Measurements from ENCODE around the gene WDR48. TPM values are rescaled to one million over a fixed set of nuclear protein-coding genes. Genes with fewer than 3 reads are reported as not detected.
"Not testable (repeated sequence)": the region's sequence is repeated elsewhere in the genome, so short reads cannot be mapped to it uniquely, and the experiment has no call there.

Gene WDR48
- total and polyA plus RNA-seq, 9 donors, result 20.7 to 55.5 (median 38.2) TPM

- Histone ChIP-seq H3K4me3 (no peak overlapping the region), H3K27me3 (no peaks in the 10 kb centered on the region), H3K4me1 (ENCODE audit: insufficient read depth) (peaks cover 6% of the 10 kb centered on the region), H3K36me3 (no peaks in the 10 kb centered on the region), H3K27ac (no peak overlapping the region), H3K9me3 (no peaks in the 10 kb centered on the region)
- intact Hi-C loops (cut with DNase I), result no loop called here
- TF ChIP-seq CTCF (IDR thresholded peaks at IDR 0.05) (no peak), EP300 (IDR thresholded peaks at IDR 0.05) (no peak), POLR2A (IDR thresholded peaks at IDR 0.05) (no peak)
- WGBS, 3 donors, result 82 to 87% (median 87%) methylated on average over 2 of the region's 2 CpGs
- no peak for DNase-seq
Measured at GRCh38 chr3:39053696-39054095, 1.9 kb downstream of the WDR48 start.

GRCh38 chr3:39056151-39056550, 4.3 kb downstream of the WDR48 start:
- intact Hi-C loops (cut with DNase I), result no loop called here
- Histone ChIP-seq H3K27ac (no peak overlapping the region), H3K36me3 (no peaks in the 10 kb centered on the region), H3K27me3 (no peaks in the 10 kb centered on the region), H3K4me3 (no peak overlapping the region), H3K9me3 (no peaks in the 10 kb centered on the region), H3K4me1 (ENCODE audit: insufficient read depth) (peaks cover 5% of the 10 kb centered on the region)
- no peak for DNase-seq
- TF ChIP-seq CTCF (IDR thresholded peaks at IDR 0.05) (no peak), POLR2A (IDR thresholded peaks at IDR 0.05) (no peak), EP300 (IDR thresholded peaks at IDR 0.05) (no peak)
- 83 to 89% (median 84%) methylated on average over 3 of the region's 3 CpGs for WGBS, 3 donors

- DNase-seq; H3K4me1 ChIP-seq (ENCODE audit: insufficient read depth); H3K9me3 ChIP-seq; H3K27ac ChIP-seq; intact Hi-C loops (cut with DNase I); H3K27me3 ChIP-seq; H3K4me3 ChIP-seq; H3K36me3 ChIP-seq: not testable (repeated sequence)
- 88 to 91% (median 90%) methylated on average over 2 of the region's 2 CpGs for WGBS, 3 donors
Measured at GRCh38 chr3:39061228-39061627, 9.4 kb downstream of the WDR48 start.

- TF ChIP-seq EP300 (IDR thresholded peaks at IDR 0.05), result no peak
- no peak for TF ChIP-seq POLR2A (IDR thresholded peaks at IDR 0.05)
- no peak for TF ChIP-seq CTCF (IDR thresholded peaks at IDR 0.05)
- H3K36me3 ChIP-seq, result no peaks in the 10 kb centered on the region
- DNase-seq, result no peak
- H3K4me3 ChIP-seq, result no peak overlapping the region
- H3K27ac ChIP-seq, result no peak overlapping the region
- H3K9me3 ChIP-seq, result no peaks in the 10 kb centered on the region
- intact Hi-C loops (cut with DNase I), result no loop called here
- no peaks in the 10 kb centered on the region for H3K4me1 ChIP-seq (ENCODE audit: insufficient read depth)
- 66 to 84% (median 80%) methylated on average over 1 of the region's 1 CpG for WGBS, 3 donors
- H3K27me3 ChIP-seq, result no peaks in the 10 kb centered on the region
Measured at GRCh38 chr3:39062180-39062579, 10.4 kb downstream of the WDR48 start.

GRCh38 chr3:39063143-39063542, 11.3 kb downstream of the WDR48 start:
- Histone ChIP-seq H3K4me3 (no peak overlapping the region), H3K4me1 (ENCODE audit: insufficient read depth) (no peaks in the 10 kb centered on the region), H3K27ac (no peak overlapping the region), H3K27me3 (no peaks in the 10 kb centered on the region), H3K36me3 (no peaks in the 10 kb centered on the region), H3K9me3 (no peaks in the 10 kb centered on the region)
- intact Hi-C loops (cut with DNase I), result no loop called here
- WGBS, 3 donors, result 92 to 95% (median 93%) methylated on average over 3 of the region's 3 CpGs
- no peak for DNase-seq
- TF ChIP-seq POLR2A (IDR thresholded peaks at IDR 0.05) (no peak), EP300 (IDR thresholded peaks at IDR 0.05) (no peak)

- TF ChIP-seq EP300 (IDR thresholded peaks at IDR 0.05) (no peak), CTCF (IDR thresholded peaks at IDR 0.05) (no peak), POLR2A (IDR thresholded peaks at IDR 0.05) (no peak)
Measured at GRCh38 chr3:39064646-39065045, 12.8 kb downstream of the WDR48 start.

More at GRCh38 chr3:39064646-39065045, 12.8 kb downstream of the WDR48 start:
- H3K4me1 ChIP-seq (ENCODE audit: insufficient read depth), result no peaks in the 10 kb centered on the region
- H3K27me3 ChIP-seq, result no peaks in the 10 kb centered on the region
- H3K9me3 ChIP-seq, result no peaks in the 10 kb centered on the region
- no peak overlapping the region for H3K27ac ChIP-seq
- no peak overlapping the region for H3K4me3 ChIP-seq
- DNase-seq, result no peak
- intact Hi-C loops (cut with DNase I), result no loop called here
- 65 to 90% (median 89%) methylated on average over 1 of the region's 1 CpG for WGBS, 3 donors
- no peaks in the 10 kb centered on the region for H3K36me3 ChIP-seq

All from ovary (tissue), 9 donors.